SU-DHL-6 (cell line): ENCODE measurements around the gene TMEM202.
"Not testable (repeated sequence)": the region's sequence is repeated elsewhere in the genome, so short reads cannot be mapped to it uniquely, and the experiment has no call there.

Source experiments
- H2AFZ ChIP-seq: fragments of 200-600 bp; sonication (generic); 2 replicates; pipeline ENCODE4 v1.6.1; 2014; ENCODE audit warnings: low read depth, mild to moderate bottlenecking, moderate library complexity, mixed read lengths, antibody characterized with exemption, low read length; ENCODE audit not compliant: severe bottlenecking
- H3F3A ChIP-seq: fragments of 200-600 bp; shearing (Covaris generic); 2 replicates; pipeline ENCODE4 v1.6.0; 2016; ENCODE audit warnings: antibody characterized with exemption, mild to moderate bottlenecking; ENCODE audit not compliant: insufficient read depth
- H3K27ac ChIP-seq: fragments of 200-600 bp; sonication (generic); 2 replicates; pipeline ENCODE4 v1.5.1; 2016; ENCODE audit warnings: low read depth, mild to moderate bottlenecking, low read length, moderate library complexity, mixed read lengths
- H3K27me3 ChIP-seq: fragments of 200-600 bp; sonication (generic), shearing (Covaris generic); 2 replicates; pipeline ENCODE4 v1.6.0; 2014; ENCODE audit warnings: mild to moderate bottlenecking, low read length
- H3K36me3 ChIP-seq: fragments of 200-600 bp; sonication (generic); 2 replicates; pipeline ENCODE4 v1.6.1; 2014; ENCODE audit warnings: mild to moderate bottlenecking, low read length, mixed read lengths
- H3K4me2 ChIP-seq: fragments of 300-600, 200-600 bp; shearing (Covaris generic), sonication (generic); 2 replicates; pipeline ENCODE4 v1.6.0; 2014; ENCODE audit warnings: low read length, low read depth, mild to moderate bottlenecking; ENCODE audit not compliant: poor library complexity, severe bottlenecking
- H3K4me3 ChIP-seq: fragments of 200-600 bp; sonication (generic); 2 replicates; pipeline ENCODE4 v1.5.1; 2014; ENCODE audit warnings: antibody characterized with exemption, low read length, mild to moderate bottlenecking, mixed read lengths; ENCODE audit not compliant: insufficient read depth, poor library complexity, severe bottlenecking
- H3K79me2 ChIP-seq: fragments of 200-600 bp; sonication (generic); 2 replicates; pipeline ENCODE4 v1.6.1; 2014; ENCODE audit warnings: mild to moderate bottlenecking, low read length, moderate library complexity; ENCODE audit not compliant: insufficient read depth
- H3K9ac ChIP-seq: fragments of 200-600 bp; sonication (generic); 2 replicates; pipeline ENCODE4 v1.7.0; 2014; ENCODE audit warnings: mild to moderate bottlenecking, low read length
- H3K9me2 ChIP-seq: fragments of 200-600 bp; sonication (generic); replicated peaks from 2 replicates; pipeline ENCODE4 v1.6.1; 2014; ENCODE audit warnings: low read length; ENCODE audit not compliant: insufficient read depth
- H3K9me3 ChIP-seq: fragments of 200-600 bp; sonication (generic); 2 replicates; pipeline ENCODE4 v1.6.1; 2014; ENCODE audit warnings: low read length, mixed read lengths; ENCODE audit not compliant: insufficient read depth
- H4K20me1 ChIP-seq: fragments of 200-600 bp; sonication (generic); 2 replicates; pipeline ENCODE4 v1.6.1; 2014; ENCODE audit warnings: low read depth, mild to moderate bottlenecking, antibody characterized with exemption, low read length, moderate library complexity, mixed read lengths
- EZH2phosphoT487 ChIP-seq: fragments of 200-600 bp; sonication (generic), shearing (Covaris generic); conservative IDR thresholded peaks from 2 replicates; pipeline ENCODE4 v1.6.1; 2018; ENCODE audit warnings: mild to moderate bottlenecking, antibody characterized with exemption, low read length, moderate library complexity, mixed read lengths
- TF ChIP-seq, protein P1 (sequence below): fragments of 200-600 bp; sonication (generic); IDR thresholded peaks from one replicate; pipeline ENCODE4 v1.5.1; 2017; ENCODE audit warnings: antibody characterized with exemption, mild to moderate bottlenecking, low read length, moderate library complexity; ENCODE audit not compliant: insufficient read depth, poor library complexity, severe bottlenecking

TMEM202 gene

DNA sequence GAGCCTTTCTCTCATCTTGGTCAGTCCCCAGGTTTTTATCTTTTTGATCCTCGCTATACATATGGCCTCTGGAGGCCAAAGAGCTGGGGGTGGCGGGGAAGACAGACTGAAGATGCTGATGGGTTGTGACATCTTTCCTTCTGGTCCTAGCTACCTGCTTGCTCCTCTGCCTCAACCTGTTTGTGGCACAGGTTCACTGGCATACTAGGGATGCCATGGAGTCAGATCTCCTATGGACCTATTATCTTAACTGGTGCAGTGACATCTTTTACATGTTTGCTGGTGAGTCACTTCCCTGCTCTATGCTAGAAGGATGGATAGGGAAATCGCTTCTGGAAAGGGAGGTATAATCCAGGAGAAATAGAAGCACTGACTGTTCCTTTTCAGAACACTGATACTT, 8.8 kb downstream of the TMEM202 start:
- Histone ChIP-seq H3F3A (no peaks in the 10 kb centered on the region), H3K79me2 (no peaks in the 10 kb centered on the region), H3K9me3 (no peaks in the 10 kb centered on the region), H3K9me2 (no peaks in the 10 kb centered on the region), H3K4me2 (no peak overlapping the region), H2AFZ (no peak overlapping the region), H3K27ac (no peak overlapping the region), H3K9ac (no peak overlapping the region), H3K36me3 (no peaks in the 10 kb centered on the region), H4K20me1 (no peaks in the 10 kb centered on the region), H3K4me3 (no peak overlapping the region), H3K27me3 (no peaks in the 10 kb centered on the region)
- no peak for TF ChIP-seq EZH2phosphoT487
- TF ChIP-seq, protein P1, sequence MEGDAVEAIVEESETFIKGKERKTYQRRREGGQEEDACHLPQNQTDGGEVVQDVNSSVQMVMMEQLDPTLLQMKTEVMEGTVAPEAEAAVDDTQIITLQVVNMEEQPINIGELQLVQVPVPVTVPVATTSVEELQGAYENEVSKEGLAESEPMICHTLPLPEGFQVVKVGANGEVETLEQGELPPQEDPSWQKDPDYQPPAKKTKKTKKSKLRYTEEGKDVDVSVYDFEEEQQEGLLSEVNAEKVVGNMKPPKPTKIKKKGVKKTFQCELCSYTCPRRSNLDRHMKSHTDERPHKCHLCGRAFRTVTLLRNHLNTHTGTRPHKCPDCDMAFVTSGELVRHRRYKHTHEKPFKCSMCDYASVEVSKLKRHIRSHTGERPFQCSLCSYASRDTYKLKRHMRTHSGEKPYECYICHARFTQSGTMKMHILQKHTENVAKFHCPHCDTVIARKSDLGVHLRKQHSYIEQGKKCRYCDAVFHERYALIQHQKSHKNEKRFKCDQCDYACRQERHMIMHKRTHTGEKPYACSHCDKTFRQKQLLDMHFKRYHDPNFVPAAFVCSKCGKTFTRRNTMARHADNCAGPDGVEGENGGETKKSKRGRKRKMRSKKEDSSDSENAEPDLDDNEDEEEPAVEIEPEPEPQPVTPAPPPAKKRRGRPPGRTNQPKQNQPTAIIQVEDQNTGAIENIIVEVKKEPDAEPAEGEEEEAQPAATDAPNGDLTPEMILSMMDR: no peak

DNA sequence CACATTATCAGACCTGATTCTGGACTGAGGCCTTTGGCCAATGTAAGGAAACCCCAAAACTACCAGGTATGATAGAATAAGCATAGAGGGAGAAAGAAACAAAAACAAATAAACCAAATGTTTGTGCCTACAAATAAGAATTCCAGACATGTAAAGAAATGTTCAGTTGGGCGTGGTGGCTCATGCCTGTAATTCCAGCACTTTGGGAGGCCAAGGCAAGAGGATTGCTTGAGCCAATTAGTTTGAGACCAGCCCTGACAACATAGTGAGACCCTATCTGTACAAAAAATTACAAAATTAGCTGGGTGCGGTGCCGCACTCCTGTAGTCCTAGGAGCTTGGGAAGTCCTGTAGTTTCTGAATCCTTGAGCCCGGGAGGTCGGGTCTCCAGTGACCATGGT, 13.0 kb downstream of the TMEM202 start:
- Histone ChIP-seq H3K27ac (no peak overlapping the region), H3K4me3 (no peak overlapping the region), H3K9ac (no peak overlapping the region), H3F3A (no peaks in the 10 kb centered on the region), H3K36me3 (no peaks in the 10 kb centered on the region), H3K9me2 (no peaks in the 10 kb centered on the region), H3K79me2 (no peaks in the 10 kb centered on the region), H2AFZ (no peak overlapping the region), H3K4me2 (no peak overlapping the region), H4K20me1 (no peaks in the 10 kb centered on the region), H3K9me3 (no peaks in the 10 kb centered on the region), H3K27me3 (no peaks in the 10 kb centered on the region)
- TF ChIP-seq EZH2phosphoT487: no peak
- TF ChIP-seq, protein P1: no peak

GRCh38 chr15:72411544-72411943, 13.4 kb downstream of the TMEM202 start:
- no peak overlapping the region for H3K4me2 ChIP-seq
- TF ChIP-seq, protein P1: no peak
- TF ChIP-seq EZH2phosphoT487: no peak
- no peak overlapping the region for H3K9ac ChIP-seq
- H3K27me3 ChIP-seq: no peaks in the 10 kb centered on the region
- no peaks in the 10 kb centered on the region for H4K20me1 ChIP-seq
- no peaks in the 10 kb centered on the region for H3K79me2 ChIP-seq
- no peak overlapping the region for H2AFZ ChIP-seq
- H3K9me2 ChIP-seq: no peaks in the 10 kb centered on the region
- H3K4me3 ChIP-seq: no peak overlapping the region
- no peaks in the 10 kb centered on the region for H3K9me3 ChIP-seq
- H3K36me3 ChIP-seq: no peaks in the 10 kb centered on the region
- H3K27ac ChIP-seq: no peak overlapping the region
- H3F3A ChIP-seq: no peaks in the 10 kb centered on the region

DNA sequence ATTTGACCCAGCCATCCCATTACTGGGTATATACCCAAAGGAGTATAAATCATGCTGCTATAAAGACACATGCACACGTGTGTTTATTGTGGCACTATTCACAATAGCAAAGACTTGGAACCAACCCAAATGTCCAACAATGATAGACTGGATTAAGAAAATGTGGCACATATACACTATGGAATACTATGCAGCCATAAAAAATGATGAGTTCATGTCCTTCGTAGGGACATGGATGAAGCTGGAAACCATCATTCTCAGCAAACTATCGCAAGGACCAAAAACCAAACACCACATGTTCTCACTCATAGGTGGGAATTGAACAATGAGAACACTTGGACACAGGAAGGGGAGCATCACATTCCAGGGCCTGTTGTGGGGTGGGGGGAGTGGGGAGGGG, 15.2 kb downstream of the TMEM202 start:
- not testable (repeated sequence) for H4K20me1 ChIP-seq, H3K9me3 ChIP-seq, H3F3A ChIP-seq, H3K9me2 ChIP-seq, H3K27me3 ChIP-seq, H3K9ac ChIP-seq, H2AFZ ChIP-seq, H3K79me2 ChIP-seq, H3K4me3 ChIP-seq, H3K4me2 ChIP-seq, H3K36me3 ChIP-seq, H3K27ac ChIP-seq
